GM12872 (cell line): Measurements from ENCODE around the gene ANKK1.

ENCODE experiments used
- CTCF ChIP-seq: IDR thresholded peaks from 3 replicates; pipeline ENCODE4 v1.5.1; 2011; ENCODE audit warnings: low read depth, mild to moderate bottlenecking, low read length, moderate library complexity; ENCODE audit not compliant: insufficient read depth

The ANKK1 gene

GRCh38 chr11:113446938-113447337, 59.4 kb downstream of the ANKK1 start:
- no peak for TF ChIP-seq CTCF

DNA sequence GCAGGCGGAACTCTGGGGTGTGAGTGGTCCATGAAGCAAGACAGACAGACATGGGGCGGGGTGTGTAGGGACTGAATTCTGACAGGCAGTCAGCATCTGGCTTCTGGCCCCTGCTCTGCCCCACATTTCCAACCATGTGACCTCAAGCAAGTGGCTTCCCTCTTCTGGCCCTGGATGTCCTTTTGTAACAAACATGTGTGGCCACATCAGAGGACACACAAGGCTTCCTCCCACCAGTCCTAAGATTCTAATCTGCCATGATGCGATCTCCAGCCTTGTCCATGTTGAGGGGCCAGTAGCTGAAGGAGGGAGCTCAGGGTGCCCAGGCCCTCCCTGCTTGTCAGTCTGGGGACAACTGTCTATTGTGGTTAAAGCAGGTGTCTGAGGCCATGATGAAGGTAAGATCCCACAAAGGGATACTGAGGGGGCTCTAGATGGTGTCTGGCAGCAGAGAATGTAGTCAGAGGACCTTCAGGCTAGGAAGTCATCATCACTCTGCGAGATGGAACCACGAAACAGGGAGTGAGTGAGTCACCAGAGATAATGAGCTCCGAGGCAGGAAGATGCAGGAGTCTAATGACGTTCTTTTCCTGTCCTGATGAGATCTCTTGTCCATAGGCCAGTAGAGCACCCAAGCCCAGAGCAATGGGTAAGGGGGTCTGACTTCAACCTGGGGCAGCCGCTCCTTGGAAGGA, 60.2 kb downstream of the ANKK1 start:
- no peak for TF ChIP-seq CTCF

GRCh38 chr11:113448316-113448677, 60.7 kb downstream of the ANKK1 start:
- no peak for TF ChIP-seq CTCF

DNA sequence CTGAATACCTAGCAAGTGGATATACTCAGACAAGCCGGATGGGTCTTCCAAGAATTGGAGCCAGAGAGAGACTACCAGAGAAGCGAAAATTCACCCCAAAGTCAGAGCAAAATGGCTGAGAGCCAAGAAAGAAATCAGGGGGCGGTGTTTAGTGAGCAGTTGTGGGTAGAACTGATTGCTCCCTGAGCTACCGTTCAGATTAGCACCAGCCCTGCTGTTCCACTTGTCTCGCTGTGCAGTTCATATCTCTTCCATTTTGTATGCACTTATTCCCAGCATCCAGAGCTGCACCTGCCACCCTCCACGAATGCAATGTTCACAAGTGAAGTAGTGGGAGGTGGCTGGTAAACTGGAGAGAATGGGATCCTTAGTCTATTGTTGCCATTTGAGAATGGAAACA, 62.2 kb downstream of the ANKK1 start:
- no peak for TF ChIP-seq CTCF
